Right lung (tissue), 5 donors: ENCODE measurements around the gene CNIH1. TPM values are rescaled to one million over a fixed set of nuclear protein-coding genes. Genes with fewer than 3 reads are reported as not detected.
"Not testable (repeated sequence)": the region's sequence is repeated elsewhere in the genome, so short reads cannot be mapped to it uniquely, and the experiment has no call there.

Experiments used
- DNase-seq, 2 donors: peaks; one replicate each; pipeline ENCODE4 v3.0.0-alpha.2; 2013
- polyA plus RNA-seq, 5 donors: library from polyadenylated mRNA; unstranded; fragments of 120-200 nt; gene quantifications; one replicate each; pipeline versions ENCODE4 v1.2.1 to v1.2.3, GENCODE V29; 2013; ENCODE audit warnings: inconsistent platforms in 1 of 5, low replicate concordance in 1 of 5; ENCODE audit not compliant: insufficient read length in 5 of 5, insufficient read depth in 1 of 5

CNIH1 gene
- polyA plus RNA-seq, 5 donors = 115 to 163 (median 141) TPM

DNA sequence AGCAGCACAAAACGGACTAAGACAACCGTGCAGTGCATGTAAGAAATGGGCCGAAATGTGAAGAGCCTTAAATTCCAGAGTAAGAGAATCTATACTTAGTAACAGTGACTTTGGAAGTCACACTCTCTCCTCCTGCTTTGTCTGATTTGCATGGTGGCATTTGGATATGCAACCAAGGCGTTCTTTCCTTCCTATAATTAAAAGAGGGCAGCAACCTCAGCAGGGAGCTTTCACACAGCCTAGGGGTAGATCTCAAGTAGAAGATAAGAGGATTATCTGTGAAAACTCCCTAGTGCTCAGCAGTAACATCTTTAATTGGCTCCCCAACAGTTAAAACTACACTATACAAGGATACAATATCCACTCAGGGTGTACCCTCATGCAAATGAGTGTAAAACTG, 31.1 kb upstream of the CNIH1 start:
- DNase-seq = no peak

DNA sequence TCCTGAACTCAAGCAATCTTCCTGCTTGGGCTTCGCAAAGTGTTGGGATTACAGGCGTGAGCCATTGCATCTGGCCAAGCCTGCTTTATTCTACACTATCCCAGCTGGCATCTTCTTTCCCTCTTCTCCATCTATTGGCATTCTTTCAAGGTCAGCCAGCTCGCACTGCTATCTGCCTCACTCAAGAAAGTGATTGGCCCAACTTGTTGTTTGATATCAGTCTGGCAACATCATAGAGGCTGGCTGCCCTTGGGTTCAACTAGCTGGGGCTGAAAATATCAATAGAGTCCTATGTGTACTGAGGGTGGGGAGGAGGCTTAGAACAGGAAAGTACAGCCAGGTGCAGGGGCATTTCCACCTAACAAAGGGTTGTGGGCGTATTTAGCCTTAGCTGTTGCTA, 30.5 kb upstream of the CNIH1 start:
- DNase-seq = no peak

DNA sequence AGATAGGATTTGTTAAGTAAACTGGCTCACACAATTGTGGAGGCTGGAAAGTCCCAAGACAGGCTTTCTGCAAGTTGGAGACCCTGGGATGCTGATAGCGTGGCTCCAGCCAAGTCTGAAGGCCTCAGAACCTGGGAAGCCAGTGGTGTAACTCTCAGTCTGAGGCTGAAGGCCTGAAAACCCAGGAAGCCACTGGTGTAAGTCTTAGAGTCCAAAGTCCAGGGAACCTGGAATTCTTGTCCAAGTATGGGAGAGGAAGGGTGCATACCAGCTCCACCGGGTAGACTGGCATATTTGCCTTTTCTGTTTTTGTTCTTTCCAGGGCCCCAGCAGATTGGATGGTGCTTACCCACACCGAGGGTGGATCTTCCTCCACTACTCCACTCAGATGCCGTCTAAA, 29.5 kb upstream of the CNIH1 start:
- no peak for DNase-seq

DNA sequence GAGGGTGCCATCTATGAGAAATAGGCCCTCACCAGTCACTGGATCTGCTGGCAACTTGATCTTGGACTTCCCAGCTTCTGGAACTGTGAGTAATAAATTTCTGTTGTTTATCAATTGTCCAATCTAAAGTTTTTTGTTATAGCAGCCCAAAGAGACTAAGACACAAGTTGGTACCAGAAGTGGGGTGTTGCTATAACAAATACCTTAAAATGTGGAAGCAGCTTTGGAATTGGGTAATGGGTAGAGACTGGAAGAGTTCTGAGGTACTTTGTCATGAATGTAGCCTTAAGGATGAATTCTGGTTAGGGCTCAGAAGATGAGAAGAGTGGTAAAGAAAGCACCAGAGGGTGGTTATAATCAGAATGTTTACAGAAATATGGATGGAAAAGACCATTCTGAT, 26.1 kb upstream of the CNIH1 start:
- no peak for DNase-seq

DNA sequence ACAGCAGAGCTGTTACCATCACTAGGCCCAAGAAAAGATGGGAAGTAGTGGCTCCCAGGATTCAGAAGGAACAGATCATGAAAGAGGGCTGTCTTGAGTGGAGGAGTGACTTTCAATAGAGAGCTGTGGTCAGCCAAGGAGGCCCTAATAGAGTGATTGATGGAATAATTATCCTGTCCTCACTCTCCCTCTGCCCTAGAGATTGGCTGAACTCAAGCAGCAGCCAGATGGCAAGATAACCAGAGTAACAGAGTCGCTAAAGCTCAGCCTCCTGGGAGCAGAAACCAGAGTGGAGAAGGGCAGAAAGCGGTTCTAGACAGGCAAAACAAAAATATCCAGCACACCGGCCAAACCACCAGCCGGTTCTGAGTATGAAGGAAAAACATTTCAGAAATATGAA, 24.5 kb upstream of the CNIH1 start:
- no peak for DNase-seq

DNA sequence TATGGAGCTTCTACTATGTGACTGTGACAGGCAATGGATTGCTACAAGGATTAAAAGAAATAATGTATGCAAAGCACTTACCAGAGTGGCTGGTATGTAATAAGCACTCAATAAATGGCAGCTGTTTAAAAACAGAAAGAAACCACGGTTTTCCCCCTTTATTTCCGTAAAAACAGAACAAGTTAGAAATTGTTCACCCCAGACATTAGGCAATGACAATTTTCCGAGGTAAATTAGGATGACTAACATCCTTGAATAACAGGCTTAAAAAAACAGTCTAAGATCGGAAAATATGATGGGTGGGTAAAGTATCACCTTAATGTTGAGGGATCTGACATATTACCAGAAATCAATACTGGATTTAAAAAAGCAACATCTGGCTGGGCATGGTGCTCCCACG, 20.9 kb upstream of the CNIH1 start:
- DNase-seq = no peak

DNA sequence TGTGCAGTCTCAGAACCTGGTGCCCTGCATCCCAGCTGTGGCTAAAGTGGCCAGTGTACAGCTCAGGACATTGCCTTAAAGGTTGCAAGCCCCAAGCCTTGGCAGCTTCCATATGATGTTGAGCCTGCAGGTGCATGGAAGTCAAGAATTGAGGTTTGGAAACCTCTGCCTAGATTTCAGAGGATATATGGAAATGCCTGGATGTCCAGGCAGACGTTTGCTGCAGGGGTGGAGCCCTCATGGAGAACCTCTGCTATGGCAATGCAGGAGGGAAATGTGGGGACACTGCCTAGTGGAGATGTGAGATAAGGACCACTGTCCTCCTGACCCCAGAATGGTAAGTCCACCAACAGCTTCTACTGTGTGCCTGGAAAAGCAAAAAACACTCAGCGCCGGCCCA, 17.9 kb upstream of the CNIH1 start:
- DNase-seq = no peak

DNA sequence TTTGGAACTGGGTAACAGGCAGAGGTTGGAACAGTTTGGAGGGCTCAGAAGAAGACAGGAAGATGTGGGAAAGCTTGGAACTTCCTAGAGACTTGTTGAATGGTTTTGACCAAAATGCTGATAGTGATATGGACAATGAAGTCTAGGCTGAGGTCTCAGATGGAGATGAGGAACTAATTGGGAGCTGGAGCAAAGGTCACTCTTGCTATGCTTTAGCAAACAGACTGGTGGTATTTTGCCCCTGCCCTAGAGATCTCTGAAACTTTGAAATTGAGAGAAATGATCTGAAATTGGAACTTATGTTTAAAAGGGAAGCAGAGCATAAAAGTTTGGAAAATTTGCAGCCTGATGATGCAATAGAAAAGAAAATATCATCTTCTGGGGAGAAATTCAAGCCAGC, 17.4 kb upstream of the CNIH1 start:
- DNase-seq = not testable (repeated sequence)

DNA sequence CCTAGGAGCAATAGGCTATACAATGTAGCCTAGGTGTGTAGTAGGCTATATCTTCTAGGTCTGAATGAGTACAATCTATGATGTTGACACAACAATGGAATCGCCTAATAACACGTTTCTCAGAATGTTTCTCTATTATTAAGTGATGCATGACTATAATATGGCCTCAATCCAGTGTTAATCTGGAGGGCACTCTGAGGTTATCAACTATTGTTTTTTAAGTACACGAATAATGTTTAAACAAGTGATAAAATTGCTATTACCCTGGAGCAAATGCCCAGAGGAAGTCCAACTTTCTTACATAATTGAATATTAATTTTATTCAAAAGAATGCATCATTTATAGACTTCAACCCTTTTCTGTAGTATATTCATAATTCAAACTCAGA, 16.4 kb upstream of the CNIH1 start:
- DNase-seq = no peak

DNA sequence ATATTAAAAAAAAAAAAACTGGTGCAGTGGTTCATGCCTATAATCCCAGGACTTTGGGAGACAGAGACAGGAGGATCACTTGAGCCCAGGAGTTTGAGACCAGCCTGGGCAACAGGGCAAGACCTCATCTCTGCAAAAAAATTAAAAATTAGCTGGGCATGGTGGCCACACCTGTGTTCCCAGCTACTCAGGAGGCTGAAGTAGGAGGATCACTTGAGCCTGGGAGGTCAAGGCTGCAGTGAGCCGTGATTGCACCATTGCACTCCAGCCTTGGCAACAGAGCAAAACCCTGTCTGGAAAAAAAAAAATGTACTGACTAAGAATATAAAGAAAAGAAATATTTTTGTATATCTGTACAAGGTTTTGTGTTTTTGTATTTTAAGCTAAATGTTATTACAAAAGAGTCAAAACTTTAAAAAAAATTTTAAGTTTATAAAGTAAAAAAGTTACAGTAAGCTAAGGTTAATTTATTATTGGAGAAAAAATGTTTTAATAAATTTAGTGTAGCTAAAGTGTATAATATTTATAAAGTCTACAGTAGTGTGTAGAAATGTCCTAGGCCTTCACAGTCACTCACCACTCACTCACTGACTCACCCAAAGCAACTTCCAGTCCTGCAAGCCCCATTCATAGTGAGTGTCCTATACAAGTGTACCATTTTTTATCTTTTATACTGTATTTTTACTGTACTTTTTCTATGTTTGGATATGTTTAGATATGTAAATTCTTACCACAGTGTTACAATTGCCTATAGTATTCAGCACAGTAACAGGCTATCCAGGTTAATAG, 15.8 kb upstream of the CNIH1 start:
- DNase-seq = not testable (repeated sequence)

DNA sequence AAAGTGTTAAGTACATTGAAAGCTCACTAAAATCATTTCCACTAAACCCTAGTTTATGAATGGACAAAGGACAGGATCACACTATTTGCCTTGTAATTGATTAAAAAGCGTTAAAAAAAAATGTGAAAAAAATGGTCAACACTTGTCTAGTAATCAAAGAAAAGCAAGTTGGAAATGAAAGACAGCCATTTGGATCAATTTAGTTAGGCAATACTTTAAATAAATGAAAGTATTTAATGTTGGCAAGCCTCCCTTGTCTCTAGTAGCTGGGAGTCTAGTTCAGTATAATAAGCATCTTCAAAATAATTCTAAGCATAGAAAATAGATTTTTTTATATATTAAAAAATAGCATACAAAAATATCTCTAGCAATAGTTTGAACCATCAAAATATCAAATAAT, 14.2 kb upstream of the CNIH1 start:
- no peak for DNase-seq

DNA sequence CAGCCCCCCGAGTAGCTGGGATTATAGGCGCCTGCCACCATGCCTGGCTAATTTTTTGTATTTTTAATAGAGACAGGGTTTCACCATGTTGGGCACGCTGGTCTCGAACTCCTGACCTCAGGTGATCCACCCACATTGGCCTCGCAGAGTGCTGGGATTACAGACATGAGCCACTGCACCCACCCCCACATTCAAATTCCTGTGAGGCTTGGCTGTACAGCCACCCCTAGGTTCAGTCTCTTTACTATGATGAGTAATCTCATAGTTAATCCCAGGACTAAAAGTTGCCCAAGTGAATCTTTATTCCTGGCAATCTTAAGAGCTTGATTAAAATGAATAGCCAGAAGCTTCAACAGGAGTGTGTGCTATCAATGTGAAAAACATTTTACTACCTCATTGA, 12.8 kb upstream of the CNIH1 start:
- DNase-seq = not testable (repeated sequence)

DNA sequence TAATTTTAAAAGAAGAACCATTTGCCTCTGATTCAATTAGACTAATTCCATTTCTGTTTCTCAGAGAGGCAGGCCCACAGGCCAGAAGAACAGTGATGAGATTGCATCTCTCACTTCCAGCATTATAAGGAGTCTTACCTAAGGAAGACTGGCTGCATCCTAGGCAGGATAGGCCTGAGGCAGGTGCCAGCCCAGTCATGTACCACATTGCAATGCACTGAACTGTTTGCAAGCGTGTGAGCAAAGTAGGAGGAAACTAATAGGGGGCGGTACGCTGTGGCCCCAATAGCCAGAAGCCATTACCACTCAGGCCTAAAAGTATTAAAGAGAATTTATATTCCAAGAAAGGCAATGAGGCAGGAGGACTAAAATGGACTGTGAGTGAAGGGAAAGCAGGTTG, 12.1 kb upstream of the CNIH1 start:
- DNase-seq = no peak

DNA sequence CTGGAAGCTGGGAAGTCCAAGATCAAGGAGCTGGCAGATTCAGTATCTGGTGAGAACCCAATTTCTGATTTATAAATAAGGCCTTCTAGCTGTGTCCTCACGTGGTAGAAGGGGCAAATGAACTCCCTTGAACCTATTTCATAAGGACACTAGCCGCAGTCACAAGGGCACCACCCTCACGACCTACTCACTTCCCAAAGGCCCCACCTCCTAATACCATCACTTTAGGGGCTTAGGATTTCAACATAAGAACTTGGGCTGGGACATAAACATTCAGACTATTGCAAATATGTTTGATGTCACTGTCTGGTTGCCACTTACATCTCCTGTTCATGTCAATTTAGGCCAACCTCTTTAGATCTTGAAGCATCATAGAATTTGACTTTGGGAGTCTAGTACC, 10.8 kb upstream of the CNIH1 start:
- DNase-seq = no peak

DNA sequence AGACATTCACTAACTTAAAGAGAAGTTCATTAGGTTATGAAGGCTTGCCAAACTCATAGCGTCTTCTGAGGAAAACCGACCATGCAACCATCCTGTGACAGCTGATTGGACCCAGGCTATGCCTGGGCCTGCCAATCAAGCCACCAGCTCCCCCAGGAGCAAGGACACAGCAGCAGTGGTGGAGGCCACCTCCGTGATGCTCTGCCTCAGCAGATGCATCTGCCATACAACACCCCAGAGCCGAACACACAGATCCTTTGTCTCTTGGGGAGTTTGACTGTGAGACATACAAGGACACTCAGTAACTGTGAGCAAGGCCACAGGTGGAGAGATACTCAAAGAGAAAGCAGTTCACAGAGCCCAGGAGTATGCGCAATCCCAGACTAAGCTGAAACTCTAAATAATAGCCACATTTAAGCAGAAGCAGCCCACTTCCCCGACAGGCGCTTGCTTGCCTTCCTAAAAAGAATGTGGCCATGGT, 10.0 kb upstream of the CNIH1 start:
- no peak for DNase-seq

DNA sequence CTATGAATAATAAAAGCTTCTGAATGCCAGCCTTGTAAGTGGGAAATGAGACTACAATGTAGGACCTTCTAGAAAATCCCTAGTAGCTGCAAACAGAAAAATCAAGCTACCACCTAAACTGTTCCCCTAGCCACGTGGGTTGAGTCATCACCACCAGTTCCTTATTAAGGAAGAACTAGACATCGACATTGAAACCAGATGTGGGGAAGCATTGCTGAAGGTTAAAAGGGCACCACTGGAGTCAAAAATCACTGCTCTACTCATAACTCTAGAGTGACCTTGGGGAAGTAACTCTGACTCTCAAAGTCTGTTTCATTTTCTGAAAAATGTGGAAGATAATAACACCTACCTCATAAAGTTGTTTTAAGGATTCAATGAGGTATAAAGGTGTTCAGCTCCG, 9.4 kb upstream of the CNIH1 start:
- DNase-seq = no peak

DNA sequence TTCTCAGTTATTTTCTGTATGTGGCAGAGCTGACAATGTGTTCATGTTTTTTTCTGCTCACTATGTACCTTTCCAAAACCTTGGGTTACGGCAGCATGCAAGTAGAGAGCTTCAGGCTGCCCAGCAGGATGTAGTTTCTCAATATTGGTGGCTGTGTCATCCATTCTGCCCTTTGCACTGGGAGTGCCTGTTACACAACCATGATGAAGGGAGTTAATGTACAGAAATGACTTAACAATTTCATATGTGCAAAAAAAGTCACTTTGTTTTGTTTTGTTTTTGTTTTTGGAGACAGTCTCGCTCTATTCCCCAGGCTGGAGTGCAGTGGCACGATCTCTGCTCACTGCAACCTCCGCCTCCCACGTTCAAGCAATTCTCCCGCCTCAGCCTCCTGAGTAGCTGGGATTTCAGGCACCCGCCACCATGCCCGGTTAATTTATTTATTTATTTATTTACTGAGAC, 6.1 kb upstream of the CNIH1 start:
- DNase-seq = no peak

DNA sequence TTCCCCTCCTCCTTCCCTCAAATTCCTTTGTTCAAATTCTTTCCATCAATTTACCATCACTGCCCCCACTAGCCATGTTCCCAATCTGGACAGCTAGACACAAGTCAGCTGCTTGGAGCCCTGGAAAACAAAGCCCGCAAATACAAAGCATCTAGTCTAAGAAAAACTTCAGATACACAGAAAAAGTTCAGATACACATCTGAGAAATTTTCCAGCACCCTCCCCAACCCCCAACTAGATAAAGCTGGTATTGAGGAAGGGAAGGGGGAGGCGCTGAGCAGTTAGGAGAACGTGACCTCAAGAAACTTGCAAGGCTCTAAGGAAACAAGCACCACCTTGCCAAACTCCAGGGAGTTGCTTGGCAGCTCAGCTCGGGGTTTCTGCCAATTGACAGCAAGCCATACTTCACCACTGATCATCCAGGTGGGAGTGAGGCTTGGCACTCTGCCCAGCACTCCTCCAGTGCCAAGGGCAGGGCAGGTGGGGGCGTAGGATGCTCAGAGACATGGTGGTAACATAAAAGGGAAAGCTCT, 5.1 kb upstream of the CNIH1 start:
- peak in 1 of 2 donors; percentile 21 for DNase-seq

DNA sequence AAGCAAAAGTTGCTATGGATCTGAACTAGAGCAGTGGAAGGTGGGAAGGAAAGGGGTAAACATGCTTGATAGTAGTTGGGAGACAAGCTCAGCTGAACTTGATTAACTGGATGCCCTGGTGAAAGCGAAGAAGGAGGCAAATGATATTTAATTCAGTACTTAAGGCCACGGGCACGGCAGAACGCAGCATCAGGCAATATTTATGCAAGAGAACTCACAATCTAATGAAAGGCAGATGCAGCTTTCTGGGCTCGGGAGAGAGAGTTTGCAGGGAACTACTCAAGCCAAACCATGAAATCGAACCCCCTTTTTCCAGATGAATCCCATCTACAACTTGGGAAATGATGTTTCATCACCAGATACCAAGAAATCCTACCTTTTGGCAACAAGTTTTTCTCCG, 3.5 kb upstream of the CNIH1 start:
- no peak for DNase-seq

DNA sequence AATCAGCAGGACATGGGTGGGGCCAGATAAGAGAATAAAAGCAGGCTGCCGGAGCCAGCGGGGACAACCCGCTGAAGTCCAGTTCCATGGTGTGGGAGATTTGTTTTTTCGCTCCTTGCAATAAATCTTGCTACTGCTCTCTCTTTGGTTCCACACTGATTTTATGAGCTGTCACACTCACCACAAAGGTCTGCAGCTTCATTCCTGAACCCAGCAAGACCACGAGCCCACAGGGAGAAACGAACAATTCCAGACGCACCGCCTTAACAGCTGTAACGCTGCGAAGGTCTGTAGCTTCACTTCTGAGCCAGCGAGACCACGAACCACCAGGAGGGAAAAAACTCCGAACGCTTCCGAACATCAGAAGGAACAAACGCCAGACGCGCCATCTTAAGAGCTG, 2.8 kb upstream of the CNIH1 start:
- DNase-seq = no peak

DNA sequence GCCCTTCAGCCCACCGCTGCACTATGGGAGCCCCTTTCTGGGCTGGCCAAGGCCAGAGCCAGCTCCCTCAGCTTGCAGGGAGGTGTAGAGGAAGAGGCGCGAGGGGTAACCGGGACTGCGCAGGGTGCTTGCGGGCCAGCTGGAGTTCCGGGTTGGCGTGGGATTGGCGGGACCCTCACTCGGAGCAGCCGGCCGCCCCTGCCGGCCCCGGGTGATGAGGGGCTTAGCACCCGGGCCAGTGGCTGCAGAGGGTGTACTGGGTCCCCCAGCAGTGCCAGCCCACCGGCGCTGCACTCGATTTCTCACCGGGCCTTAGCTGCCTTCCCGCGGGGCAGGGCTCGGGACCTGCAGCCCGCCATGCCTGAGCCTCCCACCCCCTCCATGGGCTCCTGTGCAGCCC, 1.8 kb upstream of the CNIH1 start:
- not testable (repeated sequence) for DNase-seq

DNA sequence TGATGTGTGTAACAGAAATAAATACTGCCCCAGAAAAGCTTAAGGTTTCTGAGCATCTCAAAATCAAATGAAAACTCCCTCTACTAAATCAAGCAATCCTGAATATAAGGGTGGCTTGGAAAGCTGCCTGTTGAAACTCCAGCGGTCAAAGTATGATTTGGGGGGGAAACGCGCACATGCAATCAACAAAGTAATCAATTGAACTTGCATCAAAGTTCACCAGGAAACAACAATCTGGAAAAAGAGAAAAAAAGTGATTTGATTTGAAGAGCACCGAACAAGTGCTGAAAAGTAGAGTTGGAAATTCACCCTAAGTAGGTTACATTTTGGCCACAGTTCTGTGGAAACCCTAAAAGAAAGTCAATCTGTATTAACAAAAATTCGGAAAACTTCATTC, 700 bp downstream of the CNIH1 start:
- DNase-seq = peak in 1 of 2 donors; percentile 27

DNA sequence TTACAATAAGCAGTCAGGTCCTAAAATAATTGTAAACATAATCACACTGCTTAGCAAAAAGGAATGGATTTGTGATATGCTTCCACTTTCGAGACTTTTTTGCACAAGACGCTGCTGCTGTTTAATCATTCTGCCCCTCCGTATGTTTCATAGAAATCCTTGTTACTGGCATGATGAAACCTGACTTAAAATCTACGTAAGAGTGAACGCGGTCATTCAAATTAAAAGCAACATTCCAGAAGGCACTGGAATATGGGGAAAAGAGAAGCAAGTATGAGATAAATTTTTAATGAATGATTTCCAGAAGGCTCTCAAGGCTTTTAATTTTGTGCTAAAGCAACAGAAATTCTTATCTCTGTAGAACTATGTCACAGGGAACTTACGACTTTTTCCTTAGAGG, 1.1 kb downstream of the CNIH1 start:
- no peak for DNase-seq

DNA sequence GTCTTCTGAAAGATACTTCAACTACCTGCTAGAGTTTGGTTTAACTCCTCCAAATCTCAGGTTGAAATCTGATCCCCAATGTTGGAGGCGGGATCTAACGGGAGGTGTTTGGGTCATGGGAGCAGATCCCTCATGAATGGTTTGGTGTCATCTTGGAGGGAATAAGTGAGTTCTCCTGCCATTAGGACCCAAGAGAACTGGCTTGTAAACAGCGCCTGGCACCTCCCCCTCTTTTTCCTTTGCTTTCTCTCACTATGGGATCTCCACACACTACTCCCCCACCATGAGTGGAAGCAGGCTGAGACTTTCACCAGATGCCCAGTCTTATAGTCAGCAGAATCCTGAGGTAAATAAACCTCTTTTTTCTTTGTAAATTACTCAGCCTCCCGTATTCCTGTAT, 2.5 kb downstream of the CNIH1 start:
- no peak for DNase-seq
